ENCODE results near the gene EYA2.
"Not testable (repeated sequence)": the region's sequence is repeated elsewhere in the genome, so short reads cannot be mapped to it uniquely, and the experiment has no call there.

EYA2 gene

DNA sequence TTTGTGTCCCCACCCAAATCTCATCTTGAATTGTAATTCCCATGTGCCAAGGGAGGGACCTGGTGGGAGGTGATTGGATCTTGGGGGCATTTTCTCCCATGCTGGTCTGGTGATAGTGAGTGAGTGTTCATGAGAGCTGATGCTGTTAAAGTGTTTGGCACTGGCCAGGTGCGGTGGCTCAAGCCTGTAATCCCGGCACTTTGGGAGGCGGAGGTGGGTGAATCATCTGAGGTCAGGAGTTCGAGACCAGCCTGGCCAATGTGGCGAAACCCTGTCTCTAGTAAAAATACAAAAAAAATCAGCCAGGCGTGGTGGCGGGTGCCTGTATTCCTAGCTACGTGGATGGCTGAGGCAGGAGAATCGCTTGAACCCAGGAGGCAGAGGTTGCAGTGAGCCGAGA, 37.8 kb downstream of the EYA2 start:
- DNase-seq (ENCODE audit: low read depth): not testable (repeated sequence)

DNA sequence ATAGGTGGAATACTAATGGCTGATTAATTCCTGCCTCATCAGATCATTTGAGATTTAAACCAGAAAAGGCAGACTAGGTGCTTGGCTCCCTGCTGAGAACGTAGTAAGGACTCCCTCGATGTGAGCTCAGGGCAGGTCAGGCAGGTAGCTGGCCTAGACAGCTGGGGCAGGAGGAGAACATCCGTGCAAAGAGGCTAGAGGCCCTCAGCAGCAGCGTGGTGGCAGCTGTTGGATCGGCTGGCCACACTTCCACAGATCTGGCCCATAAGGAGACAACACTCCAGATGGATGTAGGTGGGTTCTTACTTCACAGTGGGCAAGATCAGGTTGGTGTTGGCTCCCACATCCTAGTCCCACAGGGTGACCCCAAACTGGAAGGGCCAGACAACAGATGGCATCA, 38.5 kb downstream of the EYA2 start:
- no peak for DNase-seq (ENCODE audit: low read depth)

DNA sequence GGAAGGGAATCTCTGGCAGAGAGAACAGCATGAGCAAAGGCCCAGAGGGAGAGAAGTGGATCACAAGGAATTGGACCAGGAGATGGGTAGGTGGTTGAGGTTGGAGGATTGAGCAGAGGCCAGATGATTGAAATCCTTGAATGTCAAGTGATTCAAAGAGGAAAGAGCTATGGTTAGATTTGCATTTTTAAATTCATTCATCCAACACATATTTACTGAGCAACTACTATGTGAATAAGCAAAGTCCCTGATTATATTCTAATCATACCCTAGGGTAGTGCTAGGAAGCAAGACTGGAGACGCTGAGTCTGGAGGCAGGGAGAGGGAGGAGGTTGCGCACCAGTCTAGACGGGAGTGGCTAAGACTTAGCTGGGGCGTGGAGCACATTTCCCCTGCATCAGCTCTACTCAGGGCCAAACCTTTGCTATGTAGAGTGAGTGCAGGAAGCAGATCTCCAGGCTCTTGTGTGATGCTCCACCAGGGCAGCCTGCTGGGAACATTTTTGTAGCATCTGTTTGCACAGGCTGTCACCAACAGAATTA, 40.2 kb downstream of the EYA2 start:
- DNase-seq (ENCODE audit: low read depth): no peak

DNA sequence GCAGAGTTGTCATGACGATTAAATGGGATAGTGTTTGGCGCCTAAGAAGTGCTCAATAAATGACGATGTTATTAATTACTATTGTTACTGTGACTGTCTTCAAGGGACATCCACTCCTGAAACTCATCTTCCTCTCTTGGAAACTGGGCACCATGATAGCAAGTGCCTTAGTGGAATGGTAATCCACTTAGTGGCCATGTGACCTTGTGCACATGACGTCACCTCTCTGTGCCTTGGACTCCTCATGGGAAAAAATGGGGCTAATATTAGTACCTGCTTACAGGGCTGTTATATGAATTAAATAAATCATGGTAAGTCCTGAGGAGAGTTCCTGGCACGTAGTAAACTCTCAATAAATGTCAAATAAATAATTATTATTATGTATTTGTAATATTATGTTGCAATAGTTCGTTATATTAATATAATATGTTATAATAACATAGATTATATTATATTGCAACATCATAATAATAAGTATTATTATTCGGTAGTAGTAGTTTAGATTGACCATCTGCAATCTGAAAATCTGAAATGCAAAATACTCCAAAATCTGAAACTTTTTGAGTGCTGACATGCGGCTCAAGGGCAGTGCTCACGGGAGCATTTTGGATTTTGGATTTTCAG, 40.9 kb downstream of the EYA2 start:
- no peak for DNase-seq (ENCODE audit: low read depth)

DNA sequence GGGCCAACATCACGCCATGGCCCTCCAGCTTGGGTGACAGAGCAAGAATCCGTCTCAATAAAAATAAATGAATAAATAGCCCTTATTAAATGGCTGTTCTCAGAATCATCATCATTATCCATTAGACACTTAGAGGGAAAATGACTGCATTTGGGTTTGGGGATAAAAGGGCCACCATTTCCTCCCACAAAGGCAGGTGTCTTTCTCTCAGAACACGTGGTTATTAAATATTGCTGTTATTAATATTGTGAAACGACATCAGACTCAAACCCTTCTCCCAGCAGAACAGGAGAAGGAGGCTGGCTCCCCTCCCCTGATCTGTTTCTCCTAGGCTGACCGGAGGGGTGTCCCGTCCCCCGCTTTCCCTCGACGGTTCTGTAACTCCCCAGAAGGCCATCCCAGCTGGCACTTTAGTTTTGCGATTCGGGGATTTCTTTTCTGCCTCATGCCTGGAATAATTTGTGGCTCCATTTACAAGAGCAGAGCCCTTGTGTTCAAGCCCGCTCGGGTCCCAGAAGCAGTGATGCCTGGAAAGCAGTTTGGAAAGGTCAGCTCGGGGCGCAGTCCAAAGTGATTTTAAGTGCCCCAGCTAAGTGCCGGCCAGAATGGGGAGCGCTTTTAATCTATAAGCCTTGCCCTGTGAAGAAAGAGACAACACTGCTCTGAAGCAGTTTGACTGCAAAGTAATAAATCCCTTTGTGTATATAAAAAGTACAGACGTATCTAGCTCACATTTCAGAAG, 41.9 kb downstream of the EYA2 start:
- DNase-seq (ENCODE audit: low read depth): no peak

DNA sequence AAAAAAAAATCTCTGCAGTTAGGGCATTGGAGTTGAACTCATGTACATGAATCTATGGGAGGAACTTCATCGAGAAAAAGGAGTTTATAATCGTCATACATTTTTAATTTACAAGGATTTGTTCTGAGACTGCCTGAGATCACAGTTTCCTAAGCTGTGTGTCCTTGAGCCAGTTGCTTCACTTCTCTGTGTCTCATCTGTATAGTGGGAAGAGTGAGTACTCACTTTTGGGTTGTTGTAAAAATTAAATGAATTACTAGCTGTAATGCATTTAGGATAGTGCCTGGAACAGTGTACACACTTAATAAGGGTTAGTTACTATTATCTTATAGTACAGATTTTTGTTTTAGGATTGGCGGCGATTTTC, 42.5 kb downstream of the EYA2 start:
- DNase-seq (ENCODE audit: low read depth): no peak

DNA sequence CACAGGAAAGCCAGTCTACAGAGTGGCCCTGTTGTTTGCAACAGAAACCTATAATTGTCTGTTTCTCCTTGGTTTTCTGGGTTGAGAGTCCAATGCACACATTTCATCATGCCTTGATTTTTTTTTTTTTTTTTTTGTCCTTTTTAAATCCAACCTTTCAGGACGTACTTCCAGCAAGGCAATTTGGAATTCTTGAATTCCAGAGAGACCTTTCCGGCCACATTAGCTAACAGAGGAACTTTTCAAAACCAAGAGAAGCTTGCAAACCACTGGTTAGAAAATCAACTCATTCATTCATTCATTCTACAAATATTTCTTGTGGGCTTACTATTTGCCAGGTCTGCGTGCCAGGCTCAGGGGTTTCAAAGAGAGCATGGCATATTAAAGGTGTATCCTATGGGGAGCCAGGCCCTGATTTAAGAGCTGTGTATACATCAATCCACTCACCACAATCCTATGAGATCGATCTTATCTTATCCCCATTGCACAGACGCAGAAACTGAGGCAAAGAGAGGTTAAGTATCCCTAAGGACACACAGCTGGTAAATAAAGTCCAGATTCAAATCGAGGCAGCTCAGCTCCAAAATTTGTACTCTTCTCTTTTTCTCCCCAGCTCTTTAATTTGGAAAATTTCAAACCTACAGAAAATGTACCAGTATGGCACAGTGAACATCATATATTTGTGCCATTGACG, 43.0 kb downstream of the EYA2 start:
- no peak for DNase-seq (ENCODE audit: low read depth)

DNA sequence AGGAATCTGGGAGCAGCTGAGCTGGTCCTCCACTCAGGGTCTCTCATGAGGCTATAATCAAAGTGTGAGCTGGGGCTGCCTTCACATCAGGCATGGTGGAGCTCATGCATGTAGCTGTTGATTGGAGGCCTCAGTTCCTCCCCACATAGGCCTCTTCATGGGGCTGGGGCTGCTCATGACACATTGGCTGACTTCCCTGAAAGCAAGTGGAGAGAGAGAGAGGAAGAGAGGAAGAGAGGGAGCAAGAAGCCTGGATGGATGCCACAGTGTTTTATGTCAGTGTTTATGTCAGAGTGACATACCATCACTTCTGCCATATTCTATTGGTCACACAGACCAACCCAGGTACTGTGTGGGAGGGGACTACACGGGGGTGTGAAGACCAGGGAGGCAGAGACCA, 43.8 kb downstream of the EYA2 start:
- DNase-seq (ENCODE audit: low read depth): no peak

DNA sequence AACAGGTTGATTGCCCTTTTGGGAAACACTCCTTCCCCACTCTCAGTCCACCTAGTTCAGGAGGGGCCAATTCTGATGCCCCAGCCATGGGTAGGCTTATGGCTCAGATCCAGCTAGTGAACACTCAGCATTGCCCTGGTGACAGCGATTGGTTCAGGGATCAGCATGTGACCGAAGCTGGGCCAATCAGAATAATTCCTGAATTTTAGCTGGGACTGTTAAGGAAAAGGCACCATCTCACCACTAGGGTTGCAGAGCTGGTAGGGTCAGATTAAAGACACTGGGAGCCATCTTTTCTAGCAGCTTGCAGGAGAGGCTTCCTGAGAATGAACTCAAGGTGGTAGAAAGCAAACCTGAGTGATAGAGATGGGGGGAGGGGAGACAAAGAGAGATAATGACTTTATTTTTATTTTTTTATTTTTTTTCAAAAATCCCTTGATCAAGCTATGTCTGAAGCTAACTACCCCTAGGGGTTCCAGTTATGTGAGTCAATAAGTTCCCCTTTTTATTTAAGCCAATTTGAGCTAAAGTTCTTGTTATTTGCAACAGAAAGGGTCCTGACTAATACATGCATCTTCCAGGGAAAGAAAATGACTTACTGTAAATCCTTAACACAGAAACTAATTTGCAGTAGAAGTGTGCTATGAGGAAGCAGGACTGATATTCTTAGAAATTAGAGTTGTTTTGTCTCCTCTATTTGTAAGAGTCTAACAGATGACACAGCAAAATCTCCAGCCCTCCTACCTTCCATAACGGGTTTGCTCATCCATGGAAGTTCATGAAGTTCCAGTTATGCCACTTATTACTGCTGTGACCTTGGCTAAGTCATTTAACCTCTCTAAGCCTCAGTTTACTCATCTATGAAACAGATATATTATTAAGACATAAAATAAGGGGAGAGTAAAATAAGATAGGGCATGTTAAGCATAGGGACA, 44.7 kb downstream of the EYA2 start:
- no peak for DNase-seq (ENCODE audit: low read depth)

DNA sequence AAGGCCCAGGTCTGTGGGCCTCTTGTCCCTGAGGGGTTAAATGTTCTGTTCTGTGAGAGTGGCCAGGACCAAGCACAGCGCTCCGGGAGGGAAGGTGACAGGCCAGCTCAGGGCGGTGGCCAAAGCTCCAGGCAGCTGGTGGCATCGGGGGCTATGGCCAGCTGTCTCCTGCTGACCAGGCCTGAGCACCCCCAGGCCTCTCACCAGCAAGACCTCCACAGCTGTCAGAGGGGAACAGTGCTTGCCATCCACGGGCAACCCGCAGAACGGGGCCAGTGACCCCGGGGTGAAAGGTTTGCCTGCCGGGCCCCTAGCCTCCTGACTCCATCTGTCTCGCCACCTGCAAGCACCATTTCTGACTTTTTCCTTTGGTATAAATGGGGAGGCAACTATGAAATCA, 46.0 kb downstream of the EYA2 start:
- DNase-seq (ENCODE audit: low read depth): no peak

DNA sequence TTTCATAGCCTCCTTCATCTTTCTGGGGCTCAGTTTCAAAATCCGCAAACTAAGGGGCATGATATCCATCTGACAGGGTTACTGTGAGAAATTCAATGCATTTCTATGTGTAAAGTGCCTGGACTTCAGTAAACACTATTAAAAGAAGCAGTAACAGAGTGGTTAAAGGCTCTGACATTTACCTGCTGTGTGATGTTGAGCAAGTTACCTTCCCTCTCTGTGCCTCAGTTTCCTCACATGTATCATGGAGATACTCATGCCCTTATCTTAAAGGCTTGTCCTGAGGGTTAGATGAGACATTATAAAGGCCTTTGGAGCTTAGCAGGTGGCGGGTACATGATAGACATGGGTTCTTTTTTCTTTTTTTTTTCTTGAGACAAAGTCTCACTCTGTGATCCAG, 46.8 kb downstream of the EYA2 start:
- no peak for DNase-seq (ENCODE audit: low read depth)

DNA sequence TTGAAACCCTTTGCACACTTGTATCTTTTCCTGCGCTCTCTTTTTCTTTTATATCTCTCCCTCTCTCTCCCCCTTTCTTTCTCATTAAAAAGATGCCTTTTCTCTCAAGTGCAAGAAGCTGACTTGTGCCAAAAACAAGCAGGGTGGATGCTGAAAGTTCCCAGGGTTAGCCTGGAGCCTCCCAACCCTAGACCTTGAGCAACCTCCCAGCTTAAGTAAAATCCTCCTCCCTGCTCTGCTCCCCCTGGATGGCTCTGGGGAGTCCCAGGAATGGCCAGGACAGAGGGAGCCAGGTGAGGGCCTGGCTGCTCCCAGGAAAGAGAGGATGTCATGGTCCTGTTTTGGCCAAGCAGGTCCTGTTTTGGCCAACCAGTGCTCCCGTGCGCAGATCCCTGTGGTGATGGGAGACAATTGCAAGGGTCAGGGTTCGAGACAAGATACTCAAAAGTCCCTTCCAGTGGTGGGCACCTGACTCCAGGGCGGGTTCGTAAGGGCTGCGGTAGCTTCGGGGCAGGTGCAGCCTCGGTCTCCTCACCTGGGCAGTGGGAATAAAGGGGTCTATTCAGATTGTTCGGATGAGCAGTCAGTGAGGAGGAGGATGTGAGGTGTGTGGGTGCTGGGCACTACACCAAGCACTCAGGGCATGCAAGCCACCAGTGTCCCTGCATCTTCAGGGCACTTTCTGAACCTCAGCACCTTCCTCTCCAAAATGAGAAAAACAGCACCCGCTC, 49.4 kb downstream of the EYA2 start:
- no peak for DNase-seq (ENCODE audit: low read depth)

DNA sequence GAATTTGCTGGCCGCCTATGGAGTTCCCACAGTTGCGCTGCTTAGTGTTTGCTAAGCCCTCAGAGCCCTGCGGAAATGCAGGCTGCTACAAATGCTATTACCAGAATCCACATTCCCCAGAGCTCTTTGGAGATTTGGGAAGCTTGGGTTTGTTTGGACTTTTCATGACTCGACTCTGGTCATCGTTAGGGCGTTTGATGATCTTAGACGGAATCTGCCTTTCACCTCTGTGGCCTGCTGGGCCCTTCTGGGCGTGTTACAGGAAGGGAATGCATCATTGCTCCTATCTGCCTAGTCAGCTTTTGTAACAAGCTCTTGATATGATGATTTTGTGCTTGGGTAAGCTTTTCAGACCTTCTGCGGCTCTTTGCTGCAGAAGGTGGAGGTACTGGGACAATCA, 50.8 kb downstream of the EYA2 start:
- DNase-seq (ENCODE audit: low read depth): no peak

DNA sequence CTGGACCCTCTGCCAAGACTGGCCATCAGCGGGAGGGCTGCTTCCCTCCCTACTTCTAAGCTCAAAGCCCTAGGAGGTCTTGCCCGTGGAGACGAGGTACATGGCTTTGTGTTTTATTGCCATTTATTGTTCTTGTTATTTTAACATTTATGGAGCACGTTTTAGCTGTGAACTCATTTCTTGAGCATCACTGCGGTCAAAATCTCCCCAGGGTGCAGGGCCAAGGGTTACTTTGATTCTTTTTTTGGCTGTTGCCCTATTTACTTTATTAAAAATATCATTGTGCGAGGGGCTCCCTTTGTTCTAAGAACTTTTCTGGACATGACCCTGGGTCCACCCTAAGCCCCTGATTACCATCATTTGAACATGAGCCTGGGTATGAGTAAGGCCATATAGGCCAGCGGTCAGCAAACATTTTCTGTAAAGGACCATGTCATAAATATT, 51.6 kb downstream of the EYA2 start:
- no peak for DNase-seq (ENCODE audit: low read depth)

DNA sequence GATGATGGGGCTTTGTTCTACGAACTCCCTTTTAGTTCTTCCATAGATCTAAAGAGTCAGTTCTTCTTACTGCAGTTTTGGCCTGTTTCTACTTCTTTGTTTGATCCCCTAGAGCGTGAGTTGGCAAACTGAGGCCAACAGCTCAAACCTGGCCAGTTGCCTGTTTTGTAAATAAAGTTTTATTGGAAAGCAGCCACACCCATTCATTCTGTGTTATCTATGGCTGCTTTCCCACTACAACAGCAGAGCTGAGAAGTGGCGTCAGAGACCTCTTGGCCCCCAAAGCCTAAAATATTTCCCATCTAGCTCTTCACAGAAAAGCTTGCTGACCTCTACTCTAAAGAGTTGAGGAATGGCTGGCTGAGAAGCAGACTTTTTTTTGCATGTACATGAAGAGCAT, 52.2 kb downstream of the EYA2 start:
- no peak for DNase-seq (ENCODE audit: low read depth)

DNA sequence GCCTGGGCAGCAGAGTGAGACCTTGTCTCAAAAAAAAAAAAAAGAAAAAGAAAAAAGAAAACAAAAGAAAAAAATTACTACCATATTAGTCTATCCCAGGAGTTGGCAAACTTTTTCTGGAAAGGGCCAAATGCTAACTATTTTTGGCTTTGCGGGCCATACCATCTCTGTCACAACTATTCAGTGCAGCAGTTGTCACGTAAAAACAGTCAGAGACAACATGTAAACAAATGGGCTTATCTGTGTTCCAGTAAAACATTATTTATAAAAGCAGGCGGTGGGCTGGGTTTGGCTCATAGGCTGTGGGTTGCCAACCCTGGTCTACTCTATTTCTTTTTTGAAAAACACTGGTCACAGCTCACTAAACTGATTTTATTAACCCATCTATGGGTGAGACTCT, 53.4 kb downstream of the EYA2 start:
- no peak for DNase-seq (ENCODE audit: low read depth)

DNA sequence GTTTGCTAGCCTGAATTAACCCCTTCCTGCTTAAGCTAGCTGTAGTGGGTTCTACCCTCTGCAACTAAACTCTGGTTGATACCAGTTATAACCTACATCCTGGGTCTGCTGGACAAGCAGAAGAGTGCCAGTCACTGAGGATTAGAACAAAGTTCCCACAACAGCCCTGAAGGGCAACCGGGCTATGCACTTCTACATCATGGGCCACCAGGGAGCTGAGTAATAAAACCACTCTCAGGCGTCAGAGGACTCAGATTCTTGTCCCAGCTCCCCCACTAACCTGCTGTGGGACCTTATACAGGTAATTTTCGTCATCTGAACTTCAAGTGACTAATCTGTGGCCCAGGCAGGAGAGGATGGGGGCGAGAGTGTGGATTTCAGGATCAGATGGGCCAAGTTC, 56.8 kb downstream of the EYA2 start:
- no peak for DNase-seq (ENCODE audit: low read depth)

DNA sequence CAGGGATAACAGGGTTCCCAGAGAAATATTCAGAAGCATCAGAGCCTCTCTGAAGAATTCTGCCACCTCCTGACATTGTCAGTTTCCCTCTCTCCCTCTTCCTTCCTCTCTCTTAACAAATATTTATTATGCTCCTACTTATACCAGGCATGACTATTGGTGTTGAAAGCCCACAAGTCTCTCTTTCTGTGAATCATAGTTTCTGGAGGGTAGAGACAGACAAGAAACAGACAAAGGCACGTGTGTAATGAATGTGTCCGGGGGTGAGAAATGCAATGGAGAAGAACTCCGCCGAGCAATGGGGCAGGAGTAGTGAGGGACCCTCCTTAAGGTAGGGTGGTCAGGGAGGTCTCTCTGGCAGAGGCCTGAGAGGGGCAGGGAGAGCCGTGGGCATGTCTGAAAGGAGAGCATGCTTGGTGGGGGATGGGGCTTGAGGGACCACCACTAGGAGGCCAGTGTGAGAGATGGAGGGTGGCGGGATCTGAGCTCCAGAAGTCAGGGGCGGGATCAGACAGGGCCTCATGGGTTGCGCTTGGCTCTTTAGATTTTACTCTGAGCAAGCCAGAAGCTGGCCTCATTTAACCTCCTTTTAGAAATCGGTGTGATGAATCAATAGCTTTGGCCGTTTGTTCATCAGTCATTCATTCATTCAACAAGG, 57.3 kb downstream of the EYA2 start:
- no peak for DNase-seq (ENCODE audit: low read depth)

DNA sequence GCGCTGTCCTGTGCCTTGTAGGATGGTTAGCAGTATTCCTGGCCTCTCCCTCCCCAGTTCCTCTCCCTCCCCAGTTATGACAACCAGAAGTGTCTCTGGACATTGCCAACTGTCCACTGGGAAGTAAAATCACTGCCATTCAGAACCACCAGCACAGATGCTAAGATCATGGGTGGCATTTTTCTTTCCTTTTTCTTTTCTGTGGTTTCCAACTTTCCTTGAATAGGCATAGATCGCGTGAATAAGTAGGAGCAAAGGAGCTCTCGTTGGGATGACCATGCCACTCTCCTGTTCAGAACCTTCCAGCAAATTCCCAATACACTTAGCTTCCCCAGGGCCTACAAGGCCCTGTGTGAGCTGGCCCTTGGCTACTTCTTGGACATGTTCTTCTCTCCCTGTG, 59.0 kb downstream of the EYA2 start:
- no peak for DNase-seq (ENCODE audit: low read depth)

DNA sequence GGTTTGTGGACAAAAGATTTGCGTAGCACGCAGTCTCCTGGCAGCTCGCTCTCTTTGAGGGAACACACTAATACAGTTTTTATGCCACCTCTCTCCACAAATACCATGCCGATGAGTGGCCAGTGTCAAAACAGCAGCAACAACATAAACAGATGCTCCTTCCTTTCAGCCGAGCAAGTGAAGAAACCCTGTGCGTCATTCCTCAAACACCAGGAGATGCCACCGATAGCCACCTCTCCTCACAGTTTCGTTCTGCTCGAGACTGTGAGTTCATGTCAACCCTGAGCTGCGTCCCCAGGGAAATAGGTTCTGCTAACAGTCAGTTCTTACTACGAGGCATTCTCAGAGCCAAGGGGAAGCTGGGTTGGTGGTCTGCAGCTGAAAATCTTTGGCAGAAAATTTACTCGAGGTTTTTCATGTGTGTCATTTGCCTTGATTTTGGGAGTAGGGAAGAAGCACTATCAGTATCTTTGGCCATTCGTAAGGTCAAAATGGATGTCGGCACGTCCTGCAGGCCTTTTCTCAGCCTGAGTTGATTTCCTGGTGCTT, 59.9 kb downstream of the EYA2 start:
- peak; percentile 97 for DNase-seq (ENCODE audit: low read depth)
